Activated naive CD4-positive, alpha-beta T cell treated with anti-CD3 and anti-CD28 coated beads, Interleukin-2, amount 50 U/mL, for 24 hours (primary cell): Measurements from ENCODE around the gene ZNF17.
"Not testable (repeated sequence)": the region's sequence is repeated elsewhere in the genome, so short reads cannot be mapped to it uniquely, and the experiment has no call there.

Experiments
- H3K27ac Mint-ChIP-seq: one replicate; pipeline ENCODE4 v1.8.0; 2021; ENCODE audit warnings: mild to moderate bottlenecking, mixed read lengths
- H3K27me3 Mint-ChIP-seq: one replicate; pipeline ENCODE4 v1.8.0; 2021; ENCODE audit warnings: mixed read lengths
- H3K36me3 Mint-ChIP-seq: one replicate; pipeline ENCODE4 v1.8.0; 2021; ENCODE audit warnings: mixed read lengths
- H3K4me1 Mint-ChIP-seq: one replicate; pipeline ENCODE4 v1.8.0; 2021; ENCODE audit warnings: mixed read lengths
- H3K4me3 Mint-ChIP-seq: one replicate; pipeline ENCODE4 v1.8.0; 2021; ENCODE audit warnings: mild to moderate bottlenecking, mixed read lengths
- H3K9me3 Mint-ChIP-seq: one replicate; pipeline ENCODE4 v1.8.0; 2021; ENCODE audit warnings: mixed read lengths

Gene ZNF17

DNA sequence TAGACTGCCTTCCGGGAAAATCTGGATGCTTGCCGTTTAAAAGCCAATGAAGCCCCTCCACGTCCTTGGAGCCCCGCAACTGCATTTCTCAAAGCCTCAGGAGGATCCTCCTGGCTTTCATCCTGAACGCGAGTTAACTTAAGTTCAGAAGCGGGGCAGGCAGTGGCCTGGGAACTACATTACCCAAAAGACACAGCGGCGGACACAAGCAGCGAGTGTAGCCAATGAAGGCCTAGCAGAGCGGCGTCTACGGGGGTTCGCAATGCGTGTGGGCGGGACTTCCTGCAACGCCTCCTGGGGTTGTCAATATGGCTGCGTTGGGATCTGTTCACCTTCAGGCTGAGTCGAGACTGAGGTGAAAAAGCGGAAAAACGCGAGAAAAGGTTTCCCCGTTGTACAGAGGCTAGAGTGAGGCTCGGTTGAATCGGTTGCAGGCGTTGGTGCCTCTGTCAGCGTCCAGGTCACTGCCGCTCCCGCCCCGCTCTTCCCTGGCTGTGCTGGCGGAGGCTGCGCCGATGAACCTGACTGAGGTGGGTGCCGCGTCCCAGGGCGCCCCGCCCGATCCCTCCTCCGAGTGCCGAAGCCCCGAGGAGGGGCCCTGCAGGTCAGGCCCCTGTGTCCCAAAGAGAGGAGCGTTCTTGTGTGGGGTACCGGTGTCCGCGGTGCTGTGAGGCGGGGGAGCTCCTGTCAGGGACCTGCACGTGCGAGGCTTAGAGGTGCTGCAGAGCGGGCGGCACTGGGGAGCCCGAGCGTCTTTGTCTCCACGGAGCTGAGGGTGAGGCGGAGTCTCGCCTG is at the start of gene ZNF17:
TSS of gene ZNF17 (plus strand) at position 285 of the 795 bp plus-strand sequence. CDS start 2,455 bp downstream, outside the sequence.
- Mint-ChIP-seq H3K27me3 (no peaks in the 10 kb centered on the region), H3K27ac (peak within 1 kb of the TSS; percentile 86), H3K4me3 (peak within 1 kb of the TSS; percentile 97), H3K36me3 (peaks cover 23% of the 10 kb centered on the region), H3K9me3 (peaks cover 12% of the 10 kb centered on the region), H3K4me1 (peaks cover 40% of the 10 kb centered on the region)

GRCh38 chr19:57362419-57362818 is 48.5 kb upstream of the ZNF17 start:
- no peaks in the 10 kb centered on the region for H3K27me3 Mint-ChIP-seq
- peaks cover 32% of the 10 kb centered on the region for H3K36me3 Mint-ChIP-seq
- peak overlapping the region; percentile 94 for H3K4me3 Mint-ChIP-seq
- H3K9me3 Mint-ChIP-seq: peaks cover 9% of the 10 kb centered on the region
- H3K4me1 Mint-ChIP-seq: peaks cover 21% of the 10 kb centered on the region
- peak overlapping the region; percentile 98 for H3K27ac Mint-ChIP-seq

DNA sequence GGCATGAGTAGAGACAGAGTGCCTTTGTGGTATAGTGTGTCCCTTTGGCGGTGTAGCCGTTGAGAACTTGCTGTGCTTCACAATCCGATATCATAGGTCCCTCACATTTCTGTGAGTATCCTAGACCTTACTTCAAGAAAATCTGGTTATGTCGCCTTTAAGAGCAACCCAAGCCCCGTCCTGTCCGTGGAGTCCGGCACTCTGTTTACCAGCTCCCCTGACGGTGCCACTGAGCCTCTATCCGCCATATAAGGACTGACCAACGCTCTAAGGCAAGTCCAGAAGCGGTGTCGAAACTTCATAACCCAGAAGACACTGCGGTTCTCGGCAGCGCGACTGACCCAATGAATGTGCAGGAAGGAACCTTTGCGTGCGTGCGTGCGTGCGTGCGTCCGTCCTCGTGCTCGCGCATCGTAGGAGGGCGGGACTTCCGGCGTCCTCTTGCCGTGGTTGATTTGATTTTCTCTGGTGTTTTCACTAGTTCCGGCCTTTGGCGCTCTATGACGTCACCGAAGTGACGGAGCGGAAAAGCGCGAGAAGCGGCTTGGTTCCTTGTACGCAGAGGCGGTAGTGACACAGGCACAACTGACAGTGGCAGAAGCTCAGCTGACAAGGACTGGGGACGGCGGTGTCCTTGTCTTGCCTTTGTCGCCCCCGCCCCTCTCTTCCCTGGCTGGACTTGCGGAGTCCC is 47.8 kb upstream of the ZNF17 start, which contains the start of the genes TRAPPC2B and ZNF547:
TSS of gene TRAPPC2B (plus strand) at position 555 of the 691 bp plus-strand sequence. CDS start 1,283 bp downstream, outside the sequence.
TSS of gene ZNF547 (plus strand) at position 555 of the 691 bp plus-strand sequence. CDS start 5,005 bp downstream, outside the sequence.
- H3K4me3 Mint-ChIP-seq: peak within 1 kb of the TSS; percentile 94
- no peaks in the 10 kb centered on the region for H3K27me3 Mint-ChIP-seq
- peak within 1 kb of the TSS; percentile 98 for H3K27ac Mint-ChIP-seq
- H3K4me1 Mint-ChIP-seq: peaks cover 21% of the 10 kb centered on the region
- peaks cover 29% of the 10 kb centered on the region for H3K36me3 Mint-ChIP-seq
- peaks cover 9% of the 10 kb centered on the region for H3K9me3 Mint-ChIP-seq

DNA sequence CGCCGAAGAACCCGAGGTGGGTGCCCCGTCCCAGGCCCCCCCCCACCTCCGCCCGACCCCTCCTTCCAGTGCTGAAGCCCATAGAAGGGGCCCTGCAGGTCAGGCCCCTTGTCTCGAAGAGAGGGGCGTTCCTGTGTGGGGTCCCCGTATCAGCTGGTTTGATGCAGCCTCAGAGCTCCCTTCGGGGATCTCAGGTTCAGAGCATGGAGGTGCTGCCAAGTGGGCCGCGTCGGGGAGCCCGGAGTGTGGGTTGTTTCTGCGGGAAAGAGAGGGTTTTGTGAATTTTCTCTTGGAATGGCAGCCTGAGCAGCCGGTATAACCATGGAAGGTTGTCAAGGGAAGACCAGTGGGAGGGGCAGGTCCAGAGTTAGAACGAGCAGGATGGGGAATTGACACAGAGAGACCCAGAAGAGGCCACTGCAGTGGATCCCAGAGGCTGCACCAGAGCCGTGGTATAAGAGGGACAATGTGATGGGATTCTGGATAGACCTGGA is 47.2 kb upstream of the ZNF17 start:
- Mint-ChIP-seq H3K27ac (peak overlapping the region; percentile 86), H3K9me3 (peaks cover 12% of the 10 kb centered on the region), H3K36me3 (peaks cover 33% of the 10 kb centered on the region), H3K4me3 (peak overlapping the region; percentile 94), H3K4me1 (peaks cover 21% of the 10 kb centered on the region), H3K27me3 (no peaks in the 10 kb centered on the region)

DNA sequence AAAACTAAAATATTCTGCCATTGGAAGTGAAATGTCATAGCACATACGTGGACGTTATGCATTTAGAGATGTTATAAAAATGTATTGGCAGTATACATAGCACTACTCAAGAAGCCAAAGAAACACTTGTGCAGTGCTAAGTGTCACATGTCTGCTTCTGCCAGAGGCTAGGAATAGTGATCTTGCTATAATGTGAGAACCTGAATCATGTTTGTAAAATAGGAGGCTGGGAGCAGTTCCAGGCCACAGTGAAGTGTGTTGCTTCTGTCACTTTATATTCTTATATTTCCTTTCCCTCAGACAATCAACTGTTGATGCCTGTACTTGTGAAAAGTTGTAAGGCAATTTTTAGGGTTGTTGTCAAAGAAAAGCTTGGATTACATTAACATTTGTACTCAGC is 44.2 kb upstream of the ZNF17 start:
- Mint-ChIP-seq H3K4me1 (peaks cover 21% of the 10 kb centered on the region), H3K4me3 (peak overlapping the region; percentile 11), H3K9me3 (peaks cover 20% of the 10 kb centered on the region), H3K27ac (no peak overlapping the region), H3K36me3 (peaks cover 42% of the 10 kb centered on the region), H3K27me3 (no peaks in the 10 kb centered on the region)

DNA sequence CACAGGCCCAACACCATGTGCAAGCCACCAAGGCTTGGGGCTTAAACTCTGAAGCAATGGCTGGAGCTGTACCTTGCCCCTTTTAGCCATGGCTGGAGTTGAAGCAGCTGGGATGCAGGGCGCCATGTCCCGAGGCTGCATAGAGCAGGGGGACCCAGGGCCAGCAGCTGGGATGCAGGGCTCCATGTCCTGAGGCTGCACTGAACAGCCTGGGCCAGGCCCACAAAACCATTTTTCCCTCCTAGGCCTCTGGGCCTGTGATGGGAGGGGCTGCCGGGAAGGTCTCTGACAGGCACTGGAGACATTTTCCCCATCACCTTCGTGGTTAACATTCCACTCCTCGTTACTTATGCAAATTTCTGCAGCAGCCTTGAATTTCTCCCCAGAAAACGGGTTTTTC is 36.8 kb upstream of the ZNF17 start:
- H3K36me3 Mint-ChIP-seq: peaks cover 67% of the 10 kb centered on the region
- H3K4me3 Mint-ChIP-seq: no peak overlapping the region
- no peak overlapping the region for H3K27ac Mint-ChIP-seq
- no peaks in the 10 kb centered on the region for H3K4me1 Mint-ChIP-seq
- peaks cover 20% of the 10 kb centered on the region for H3K9me3 Mint-ChIP-seq
- no peaks in the 10 kb centered on the region for H3K27me3 Mint-ChIP-seq

DNA sequence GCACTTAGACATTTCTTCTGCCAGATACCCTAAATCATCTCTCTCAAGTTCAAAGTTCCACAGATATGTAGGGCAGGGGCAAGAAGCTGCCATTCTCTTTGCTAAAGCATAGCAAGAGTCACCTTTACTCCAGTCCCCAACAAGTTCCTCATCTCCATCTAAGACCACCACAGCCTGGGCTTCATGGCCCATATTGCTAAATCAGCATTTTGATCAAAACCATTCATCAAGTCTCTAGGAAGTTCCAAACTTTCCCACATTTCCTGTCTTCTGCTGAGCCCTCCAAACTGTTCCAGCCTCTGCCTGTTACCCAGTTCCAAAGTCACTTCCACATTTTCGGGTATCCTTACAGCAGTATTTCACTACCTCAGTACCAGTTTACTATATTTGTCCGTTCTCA is 36.3 kb upstream of the ZNF17 start:
- not testable (repeated sequence) for H3K27ac Mint-ChIP-seq, H3K4me3 Mint-ChIP-seq, H3K4me1 Mint-ChIP-seq, H3K27me3 Mint-ChIP-seq
- Mint-ChIP-seq H3K9me3 (peaks cover 21% of the 10 kb centered on the region), H3K36me3 (peaks cover 69% of the 10 kb centered on the region)

DNA sequence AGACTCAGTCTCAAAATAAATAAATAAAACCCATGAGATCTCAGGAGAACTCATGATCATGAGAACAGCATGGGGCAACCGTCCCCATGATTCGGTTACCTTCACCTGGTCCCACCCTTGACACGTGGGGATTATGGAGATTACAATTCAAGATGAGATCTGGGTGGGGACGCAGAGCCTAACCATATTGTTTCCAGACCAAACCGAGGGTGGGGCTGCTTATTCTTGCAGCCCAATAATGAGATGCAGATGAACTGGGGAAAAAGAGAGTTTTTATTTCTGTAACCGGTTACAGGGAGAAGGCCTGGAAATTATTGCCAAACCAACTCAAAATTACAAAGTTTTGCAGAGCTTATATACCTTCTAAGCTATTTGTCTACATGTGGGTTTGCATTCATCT is 34.8 kb upstream of the ZNF17 start:
- H3K4me1 Mint-ChIP-seq: no peaks in the 10 kb centered on the region
- H3K27me3 Mint-ChIP-seq: no peaks in the 10 kb centered on the region
- H3K36me3 Mint-ChIP-seq: peaks cover 62% of the 10 kb centered on the region
- peaks cover 26% of the 10 kb centered on the region for H3K9me3 Mint-ChIP-seq
- H3K4me3 Mint-ChIP-seq: no peak overlapping the region
- H3K27ac Mint-ChIP-seq: no peak overlapping the region

DNA sequence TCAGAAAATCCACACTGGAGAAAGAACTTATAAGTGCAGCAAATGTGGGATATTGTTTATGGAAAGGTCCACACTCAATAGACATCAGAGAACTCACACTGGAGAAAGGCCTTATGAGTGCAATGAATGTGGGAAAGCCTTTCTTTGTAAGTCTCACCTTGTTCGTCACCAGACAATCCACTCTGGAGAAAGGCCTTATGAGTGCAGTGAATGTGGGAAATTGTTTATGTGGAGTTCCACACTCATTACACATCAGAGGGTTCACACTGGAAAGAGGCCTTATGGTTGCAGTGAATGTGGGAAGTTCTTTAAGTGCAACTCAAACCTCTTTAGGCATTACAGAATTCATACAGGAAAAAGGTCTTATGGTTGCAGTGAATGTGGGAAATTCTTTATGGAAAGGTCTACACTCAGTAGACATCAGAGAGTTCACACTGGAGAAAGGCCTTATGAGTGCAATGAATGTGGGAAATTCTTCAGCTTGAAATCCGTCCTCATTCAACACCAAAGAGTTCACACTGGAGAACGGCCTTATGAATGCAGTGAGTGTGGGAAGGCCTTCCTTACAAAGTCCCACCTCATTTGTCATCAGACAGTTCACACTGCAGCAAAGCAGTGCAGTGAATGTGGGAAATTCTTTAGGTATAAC is 33.3 kb upstream of the ZNF17 start:
- peaks cover 21% of the 10 kb centered on the region for H3K9me3 Mint-ChIP-seq
- no peak overlapping the region for H3K27ac Mint-ChIP-seq
- H3K4me3 Mint-ChIP-seq: no peak overlapping the region
- H3K36me3 Mint-ChIP-seq: peaks cover 49% of the 10 kb centered on the region
- no peaks in the 10 kb centered on the region for H3K4me1 Mint-ChIP-seq
- no peaks in the 10 kb centered on the region for H3K27me3 Mint-ChIP-seq

- no peak overlapping the region for H3K27ac Mint-ChIP-seq
- H3K36me3 Mint-ChIP-seq: peaks cover 27% of the 10 kb centered on the region
- no peaks in the 10 kb centered on the region for H3K27me3 Mint-ChIP-seq
- no peak overlapping the region for H3K4me3 Mint-ChIP-seq
- peaks cover 12% of the 10 kb centered on the region for H3K9me3 Mint-ChIP-seq
- no peaks in the 10 kb centered on the region for H3K4me1 Mint-ChIP-seq
Measured at GRCh38 chr19:57380923-57381322, 30.0 kb upstream of the ZNF17 start.

- H3K9me3 Mint-ChIP-seq: peaks cover 12% of the 10 kb centered on the region
- H3K36me3 Mint-ChIP-seq: peaks cover 18% of the 10 kb centered on the region
- H3K27ac Mint-ChIP-seq: no peak overlapping the region
- H3K4me1 Mint-ChIP-seq: no peaks in the 10 kb centered on the region
- no peaks in the 10 kb centered on the region for H3K27me3 Mint-ChIP-seq
- no peak overlapping the region for H3K4me3 Mint-ChIP-seq
Measured at GRCh38 chr19:57382806-57383488, 28.0 kb upstream of the ZNF17 start.

- Mint-ChIP-seq H3K4me1 (peaks cover 38% of the 10 kb centered on the region), H3K27me3 (no peaks in the 10 kb centered on the region), H3K36me3 (peaks cover 36% of the 10 kb centered on the region), H3K4me3 (peak overlapping the region; percentile 94), H3K27ac (peak overlapping the region; percentile 94), H3K9me3 (peaks cover 3% of the 10 kb centered on the region)
Measured at GRCh38 chr19:57389194-57389729, 21.7 kb upstream of the ZNF17 start.

DNA sequence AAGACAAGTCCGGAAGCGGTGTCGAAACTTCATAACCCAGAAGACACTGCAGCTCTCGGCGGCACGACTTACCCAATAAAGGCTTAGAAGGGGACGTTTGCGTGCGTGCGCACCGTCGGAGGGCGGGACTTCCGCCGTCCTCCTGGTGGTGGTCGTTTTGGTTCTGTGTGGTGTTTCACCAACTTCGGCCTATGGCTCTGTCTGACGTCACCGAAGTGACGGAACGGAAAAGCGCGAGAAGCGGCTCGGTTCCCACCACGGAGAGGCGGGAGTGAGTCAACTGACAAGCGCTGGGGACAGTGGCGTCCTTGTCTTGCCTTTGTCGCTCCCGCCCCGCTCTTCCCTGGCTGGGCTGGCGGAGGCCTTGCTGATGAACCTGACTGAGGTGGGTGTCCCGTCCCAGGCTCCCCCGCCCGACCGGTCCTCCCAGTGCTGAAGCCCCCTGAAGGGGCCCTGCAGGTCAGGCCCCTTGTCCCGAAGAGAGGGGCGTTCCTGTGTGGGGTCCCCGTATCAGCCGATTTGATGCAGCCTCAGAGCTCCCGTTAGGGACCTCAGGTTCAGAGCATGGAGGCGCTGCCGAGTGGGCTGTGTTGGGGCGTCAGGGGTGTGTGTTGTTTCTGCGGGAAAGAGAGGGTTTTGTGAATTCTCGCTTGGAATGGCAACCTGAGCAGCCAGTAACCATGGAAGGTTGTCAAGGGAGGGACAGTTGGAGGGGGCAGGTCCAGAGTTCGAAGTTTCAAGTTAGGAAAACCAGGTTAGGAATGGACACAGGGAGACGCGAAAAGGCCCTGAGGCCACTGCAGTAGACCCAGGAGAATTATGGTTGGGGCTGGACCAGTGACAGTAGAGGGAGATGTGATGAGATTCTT is 21.0 kb upstream of the ZNF17 start, which contains the start of gene ZNF548:
TSS of gene ZNF548 (plus strand) at position 125 of the 869 bp plus-strand sequence. CDS start at position 371, 246 bp downstream.
- Mint-ChIP-seq H3K4me3 (peak within 1 kb of the TSS; percentile 94), H3K9me3 (peaks cover 8% of the 10 kb centered on the region), H3K4me1 (peaks cover 45% of the 10 kb centered on the region), H3K27ac (peak within 1 kb of the TSS; percentile 94), H3K27me3 (no peaks in the 10 kb centered on the region), H3K36me3 (peaks cover 43% of the 10 kb centered on the region)

GRCh38 chr19:57395710-57396109 is 15.3 kb upstream of the ZNF17 start:
- H3K36me3 Mint-ChIP-seq: peaks cover 84% of the 10 kb centered on the region
- H3K4me1 Mint-ChIP-seq: peaks cover 31% of the 10 kb centered on the region
- peaks cover 15% of the 10 kb centered on the region for H3K9me3 Mint-ChIP-seq
- no peak overlapping the region for H3K27ac Mint-ChIP-seq
- H3K27me3 Mint-ChIP-seq: no peaks in the 10 kb centered on the region
- H3K4me3 Mint-ChIP-seq: no peak overlapping the region
